HFF-Myc (cell line): Measurements from ENCODE around the gene FOXO3.

Experiments used
- DNase-seq: peaks from one replicate; pipeline ENCODE4 v3.0.0-alpha.2; 2011; ENCODE audit warnings: low read depth; ENCODE audit errors: extremely low read depth
- H3K4me3 ChIP-seq: replicated peaks from 2 replicates; pipeline ENCODE4 v1.5.1; 2011; ENCODE audit warnings: low read depth, mild to moderate bottlenecking, control low read depth, low read length
- CTCF ChIP-seq: IDR thresholded peaks from 2 replicates; pipeline ENCODE4 v1.5.1; 2012; ENCODE audit warnings: mild to moderate bottlenecking, low read depth, low read length, control low read depth; ENCODE audit errors: missing control alignments

FOXO3 gene

GRCh38 chr6:108544606-108545005 lies 16.1 kb upstream of the FOXO3 start:
- H3K4me3 ChIP-seq, result no peak overlapping the region
- no peak for DNase-seq
- no peak for TF ChIP-seq CTCF

- DNase-seq, result no peak
- no peak overlapping the region for H3K4me3 ChIP-seq
- TF ChIP-seq CTCF, result no peak
These were observed 14.4 kb upstream of the FOXO3 start for GRCh38 chr6:108546079-108547049.

- TF ChIP-seq CTCF, result no peak
- no peak for DNase-seq
- H3K4me3 ChIP-seq, result no peak overlapping the region
These were observed 11.5 kb upstream of the FOXO3 start for GRCh38 chr6:108549241-108549640.

- no peak for DNase-seq
- TF ChIP-seq CTCF, result no peak
- no peak overlapping the region for H3K4me3 ChIP-seq
These were observed 11.0 kb upstream of the FOXO3 start for GRCh38 chr6:108549741-108550140.

GRCh38 chr6:108550256-108550655 lies 10.5 kb upstream of the FOXO3 start:
- TF ChIP-seq CTCF, result no peak
- DNase-seq, result no peak
- H3K4me3 ChIP-seq, result no peak overlapping the region

GRCh38 chr6:108555399-108556052 lies 5.2 kb upstream of the FOXO3 start:
- no peak for DNase-seq
- H3K4me3 ChIP-seq, result no peak overlapping the region
- no peak for TF ChIP-seq CTCF
